Right lobe of liver (tissue), 6 donors: Measurements from ENCODE around the gene EWSR1. TPM values are rescaled to one million over a fixed set of nuclear protein-coding genes. Genes with fewer than 3 reads are reported as not detected.
"Not testable (repeated sequence)": the region's sequence is repeated elsewhere in the genome, so short reads cannot be mapped to it uniquely, and the experiment has no call there.

Experiments used
- ATAC-seq, 4 donors: fragments of 200-7000 bp; cut with Tn5 transposase; one replicate each; pipeline ENCODE4 v1.9.1; 2020; ENCODE audit warnings: mild to moderate bottlenecking in 4 of 4, moderate library complexity in 4 of 4
- DNase-seq, 3 donors: peaks; one replicate each; pipeline ENCODE4 v3.0.0-alpha.2; 2020
- H3K27ac ChIP-seq, 3 donors: fragments of 200-600 bp; one replicate each; pipeline ENCODE4 v1.8.0; 2022
- H3K27me3 ChIP-seq, 2 donors: fragments of 200-600 bp; one replicate each; pipeline ENCODE4 v1.8.0; 2022
- H3K36me3 ChIP-seq, 4 donors: fragments of 200-600 bp; sonication (generic) in 1 of 4; one replicate each; pipeline versions ENCODE4 v1.5.1 to v1.8.0; 2017 to 2022; ENCODE audit warnings: control low read depth in 1 of 4
- H3K4me1 ChIP-seq, 4 donors: fragments of 200-600 bp; sonication (generic) in 1 of 4; one replicate each; pipeline versions ENCODE4 v1.5.1 to v1.8.0; 2017 to 2022; ENCODE audit warnings: control low read depth in 1 of 4
- H3K4me3 ChIP-seq, 3 donors: fragments of 200-600 bp; one replicate each; pipeline ENCODE4 v1.8.0; 2022
- H3K9me3 ChIP-seq, 4 donors: fragments of 200-600 bp; sonication (generic) in 1 of 4; one replicate each; pipeline versions ENCODE4 v1.5.1 to v1.8.0; 2017 to 2022; ENCODE audit warnings: control low read depth in 1 of 4
- POLR2A ChIP-seq: fragments of 450-650 bp; IDR thresholded peaks from one replicate; pipeline ENCODE4 v1.6.1; 2017; ENCODE audit warnings: antibody characterized with exemption, mild to moderate bottlenecking
- WGBS: methylation state at CpG from one replicate; pipeline ENCODE4 v1.1.6; 2018; ENCODE audit warnings: low coverage, low lambda C conversion rate; ENCODE audit not compliant: insufficient coverage; ENCODE audit errors: missing lambda C conversion rate; 5-methylcytosine and 5-hydroxymethylcytosine counted together
- intact Hi-C, 2 donors: fragments of 100-400 bp; cut with DNase I; formaldehyde crosslinking; loops; one replicate each; pipeline versions ENCODE4 v1.11.2 to v1.14.1; 2022
- total RNA-seq, 6 experiments: library from RNA; depleted of rRNA in 2 of 6; stranded (reverse); fragments of >200 nt in 2 of 6; fragmentation: NEBNext Ultra II Directional in 3 of 6; extraction: Animal tissue kit (Norgen Biotek cat#: 25700) in 3 of 6; gene quantifications; one replicate each; pipeline versions ENCODE4 v1.1.0 to v1.2.4, GENCODE V29; 2016 to 2023
- TF ChIP-seq, protein P1 (sequence below), 4 donors: fragments of 200-600 bp in 3 of 4; fragments of 450-650 bp in 1 of 4; IDR thresholded peaks; one replicate each; pipeline versions ENCODE4 v1.5.1 to v1.8.0; 2016 to 2022; ENCODE audit warnings: antibody characterized with exemption in 4 of 4, mild to moderate bottlenecking in 2 of 4
- donor health status: DM: no; HTN: yes; CAD: no.
- donor health status: DM: no; HTN: no; CAD: no.
- donor health status: DM: no; HTN: no; CAD: no.
- donor health status: DM: no; HTN: yes; CAD: no.
- donor health status: DM: no; HTN: yes; CAD: no.

The EWSR1 gene
- total RNA-seq, 6 experiments from 2014 or later, result 75.0 to 112 (median 98.2) TPM

DNA sequence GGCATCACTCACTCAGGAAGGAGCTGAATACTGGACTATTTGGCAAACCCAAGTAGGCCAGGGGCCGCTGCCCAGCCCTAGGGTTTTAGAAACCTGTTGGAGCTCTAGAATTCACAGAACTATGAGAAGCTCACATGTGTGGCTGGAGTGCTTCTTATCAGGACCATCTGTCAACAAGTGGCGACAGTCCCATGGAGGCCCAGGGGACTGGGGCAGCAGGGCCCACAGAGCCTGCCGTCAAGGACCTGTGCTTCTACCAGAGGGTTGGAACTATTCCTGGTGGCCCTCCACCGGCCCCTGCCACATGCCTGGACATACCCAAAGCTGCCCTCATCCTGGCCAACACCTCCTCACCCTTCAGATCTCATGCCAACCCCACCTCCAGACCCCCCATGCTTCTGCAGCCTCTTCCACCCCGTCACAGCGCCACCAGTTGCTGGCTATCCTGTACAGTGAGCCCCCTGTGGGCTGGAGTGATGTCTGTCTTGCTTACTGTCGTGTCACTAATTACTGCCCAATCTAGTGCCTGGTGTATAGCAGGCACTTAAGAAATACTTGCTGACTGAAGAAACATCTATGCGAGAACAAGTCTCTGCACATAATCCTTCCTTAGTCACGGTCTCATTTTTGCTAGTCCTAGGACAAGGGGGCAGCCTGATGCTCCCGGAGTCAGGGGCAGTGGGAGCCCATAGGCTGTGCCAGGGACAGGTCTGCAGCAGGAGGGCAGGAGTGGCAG lies 74.7 kb downstream of the EWSR1 start:
- DNase-seq, result no peak
- H3K27me3 ChIP-seq, result no peaks in the 10 kb centered on the region
- TF ChIP-seq, protein P1, sequence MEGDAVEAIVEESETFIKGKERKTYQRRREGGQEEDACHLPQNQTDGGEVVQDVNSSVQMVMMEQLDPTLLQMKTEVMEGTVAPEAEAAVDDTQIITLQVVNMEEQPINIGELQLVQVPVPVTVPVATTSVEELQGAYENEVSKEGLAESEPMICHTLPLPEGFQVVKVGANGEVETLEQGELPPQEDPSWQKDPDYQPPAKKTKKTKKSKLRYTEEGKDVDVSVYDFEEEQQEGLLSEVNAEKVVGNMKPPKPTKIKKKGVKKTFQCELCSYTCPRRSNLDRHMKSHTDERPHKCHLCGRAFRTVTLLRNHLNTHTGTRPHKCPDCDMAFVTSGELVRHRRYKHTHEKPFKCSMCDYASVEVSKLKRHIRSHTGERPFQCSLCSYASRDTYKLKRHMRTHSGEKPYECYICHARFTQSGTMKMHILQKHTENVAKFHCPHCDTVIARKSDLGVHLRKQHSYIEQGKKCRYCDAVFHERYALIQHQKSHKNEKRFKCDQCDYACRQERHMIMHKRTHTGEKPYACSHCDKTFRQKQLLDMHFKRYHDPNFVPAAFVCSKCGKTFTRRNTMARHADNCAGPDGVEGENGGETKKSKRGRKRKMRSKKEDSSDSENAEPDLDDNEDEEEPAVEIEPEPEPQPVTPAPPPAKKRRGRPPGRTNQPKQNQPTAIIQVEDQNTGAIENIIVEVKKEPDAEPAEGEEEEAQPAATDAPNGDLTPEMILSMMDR (IDR thresholded peaks at IDR 0.05), result no peak
- no peak for TF ChIP-seq POLR2A
- H3K9me3 ChIP-seq, result no peaks in the 10 kb centered on the region
- intact Hi-C loops, result no loop called here
- no peak overlapping the region for H3K27ac ChIP-seq
- H3K4me1 ChIP-seq, result peaks cover 0 to 48% (median 3%) of the 10 kb centered on the region in 4 donors
- H3K4me3 ChIP-seq, result no peak overlapping the region
- peaks cover 9 to 44% (median 19%) of the 10 kb centered on the region in 4 donors for H3K36me3 ChIP-seq
- ATAC-seq, result no peak
- WGBS, result 94% methylated on average over 6 of the region's 10 CpGs

- Histone ChIP-seq H3K4me1 (peaks cover 0 to 45% (median 0%) of the 10 kb centered on the region in 4 donors), H3K27ac (no peak overlapping the region), H3K9me3 (no peaks in the 10 kb centered on the region), H3K4me3 (no peak overlapping the region), H3K27me3 (no peaks in the 10 kb centered on the region), H3K36me3 (peaks cover 8 to 47% (median 19%) of the 10 kb centered on the region in 4 donors)
- ATAC-seq (peak in 1 of 4 donors; percentile 4), DNase-seq (no peak)
- 79% methylated on average over 4 of the region's 7 CpGs for WGBS
- TF ChIP-seq POLR2A, result no peak
- TF ChIP-seq, protein P1 (IDR thresholded peaks at IDR 0.05), result no peak
- intact Hi-C loops, result no loop called here
Observed at GRCh38 chr22:29343313-29343805, 75.3 kb downstream of the EWSR1 start.

- Histone ChIP-seq H3K9me3 (no peaks in the 10 kb centered on the region), H3K36me3 (peaks cover 4 to 47% (median 21%) of the 10 kb centered on the region in 4 donors), H3K4me1 (peaks cover 0 to 42% (median 0%) of the 10 kb centered on the region in 4 donors), H3K27me3 (no peaks in the 10 kb centered on the region), H3K4me3 (no peak overlapping the region), H3K27ac (peak overlapping the region in 1 of 3 donors; percentile 44)
- ATAC-seq, result peak; percentile 80 to 89 (median 84)
- peak; percentile 84 to 92 (median 89) for DNase-seq
- intact Hi-C loops, result no loop called here
- TF ChIP-seq POLR2A, result no peak
- 8% methylated on average over 4 of the region's 5 CpGs for WGBS
Observed at GRCh38 chr22:29344137-29344536, 76.1 kb downstream of the EWSR1 start.

DNA sequence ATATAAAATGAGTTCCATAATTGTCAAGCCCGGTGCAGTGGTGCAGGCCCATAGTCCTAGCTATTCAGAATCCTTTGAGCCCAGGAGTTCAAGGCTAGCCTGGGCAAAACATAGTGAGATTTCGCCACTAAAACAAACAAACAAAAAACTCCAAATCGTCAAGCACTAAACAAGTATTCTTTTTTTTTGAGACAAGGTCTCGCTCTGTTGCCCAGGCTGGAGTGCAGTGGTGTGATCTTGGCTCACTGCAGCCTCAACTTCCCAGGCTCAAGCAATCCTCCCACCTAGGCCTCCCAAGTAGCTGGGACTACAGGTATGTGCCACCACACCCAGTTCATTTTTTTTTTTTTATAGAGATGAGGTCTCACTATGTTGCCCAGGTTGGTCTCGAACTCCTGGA lies 76.8 kb downstream of the EWSR1 start:
- intact Hi-C loops, H3K9me3 ChIP-seq, H3K27me3 ChIP-seq, H3K4me3 ChIP-seq, DNase-seq: not testable (repeated sequence)
- 49% methylated on average over 5 of the region's 5 CpGs for WGBS
- Histone ChIP-seq H3K36me3 (peaks cover 4 to 52% (median 25%) of the 10 kb centered on the region in 4 donors), H3K27ac (peak overlapping the region in 1 of 3 donors; percentile 44), H3K4me1 (peaks cover 0 to 42% (median 0%) of the 10 kb centered on the region in 4 donors)
- peak in 3 of 4 donors; percentile 9 to 39 (median 37) for ATAC-seq

GRCh38 chr22:29345932-29346331 lies 77.9 kb downstream of the EWSR1 start:
- peaks cover 0 to 46% (median 1%) of the 10 kb centered on the region in 4 donors for H3K4me1 ChIP-seq
- TF ChIP-seq, protein P1 (IDR thresholded peaks at IDR 0.05), result no peak
- no peak for TF ChIP-seq POLR2A
- H3K27ac ChIP-seq, result peak overlapping the region in 1 of 3 donors; percentile 69
- H3K4me3 ChIP-seq, result no peak overlapping the region
- no peak for DNase-seq
- peak in 2 of 4 donors; percentile 4 to 21 for ATAC-seq
- H3K9me3 ChIP-seq, result no peaks in the 10 kb centered on the region
- peaks cover 4 to 46% (median 19%) of the 10 kb centered on the region in 4 donors for H3K36me3 ChIP-seq
- no peaks in the 10 kb centered on the region for H3K27me3 ChIP-seq
- intact Hi-C loops, result no loop called here
